ENCODE data around the gene SLTM.
"Not testable (repeated sequence)": the region's sequence is repeated elsewhere in the genome, so short reads cannot be mapped to it uniquely, and the experiment has no call there.

The SLTM gene

GRCh38 chr15:58929891-58930416 lies 3.5 kb downstream of the SLTM start:
- in situ Hi-C loops (cut with MboI; ENCODE audit: low pct_unique_long_range_greater_than_20kb, low sequenced_read_pairs, unreplicated experiment): no loop called here
- TF ChIP-seq CTCF (IDR thresholded peaks at IDR 0.05; ENCODE audit: extremely low read depth, insufficient read depth, missing control alignments): no peak
- DNase-seq (ENCODE audit: low spot score): no peak

GRCh38 chr15:58926823-58927222 lies 6.7 kb downstream of the SLTM start:
- TF ChIP-seq CTCF (IDR thresholded peaks at IDR 0.05; ENCODE audit: extremely low read depth, insufficient read depth, missing control alignments): no peak
- DNase-seq (ENCODE audit: low spot score): no peak
- in situ Hi-C loops (cut with MboI; ENCODE audit: low pct_unique_long_range_greater_than_20kb, low sequenced_read_pairs, unreplicated experiment): no loop called here

- in situ Hi-C loops (cut with MboI; ENCODE audit: low pct_unique_long_range_greater_than_20kb, low sequenced_read_pairs, unreplicated experiment): no loop called here
Measured at GRCh38 chr15:58924327-58924726, 9.2 kb downstream of the SLTM start.

GRCh38 chr15:58923696-58924300 lies 9.7 kb downstream of the SLTM start:
- DNase-seq (ENCODE audit: low spot score): no peak
- no peak for TF ChIP-seq CTCF (IDR thresholded peaks at IDR 0.05; ENCODE audit: extremely low read depth, insufficient read depth, missing control alignments)
- in situ Hi-C loops (cut with MboI; ENCODE audit: low pct_unique_long_range_greater_than_20kb, low sequenced_read_pairs, unreplicated experiment): no loop called here

More at GRCh38 chr15:58924327-58924726, 9.2 kb downstream of the SLTM start:
- no peak for TF ChIP-seq CTCF (IDR thresholded peaks at IDR 0.05; ENCODE audit: extremely low read depth, insufficient read depth, missing control alignments)
- DNase-seq (ENCODE audit: low spot score): no peak

GRCh38 chr15:58923284-58923683 lies 10.2 kb downstream of the SLTM start:
- DNase-seq (ENCODE audit: low spot score): no peak

GRCh38 chr15:58921267-58921790 lies 12.2 kb downstream of the SLTM start:
- TF ChIP-seq CTCF (IDR thresholded peaks at IDR 0.05; ENCODE audit: extremely low read depth, insufficient read depth, missing control alignments): no peak
- no peak for DNase-seq (ENCODE audit: low spot score)
- in situ Hi-C loops (cut with MboI; ENCODE audit: low pct_unique_long_range_greater_than_20kb, low sequenced_read_pairs, unreplicated experiment): no loop called here

More at GRCh38 chr15:58923284-58923683, 10.2 kb downstream of the SLTM start:
- in situ Hi-C loops (cut with MboI; ENCODE audit: low pct_unique_long_range_greater_than_20kb, low sequenced_read_pairs, unreplicated experiment): no loop called here
- TF ChIP-seq CTCF (IDR thresholded peaks at IDR 0.05; ENCODE audit: extremely low read depth, insufficient read depth, missing control alignments): no peak

- in situ Hi-C loops (cut with MboI; ENCODE audit: low pct_unique_long_range_greater_than_20kb, low sequenced_read_pairs, unreplicated experiment); DNase-seq (ENCODE audit: low spot score): not testable (repeated sequence)
Measured at GRCh38 chr15:58920447-58920846, 13.0 kb downstream of the SLTM start.

All from GM13977 (cell line).